Right lobe of liver (tissue), 6 donors: ENCODE measurements around the gene PDSS1. TPM values are rescaled to one million over a fixed set of nuclear protein-coding genes. Genes with fewer than 3 reads are reported as not detected.

Experiments
- ATAC-seq, 4 donors: fragments of 200-7000 bp; cut with Tn5 transposase; one replicate each; pipeline ENCODE4 v1.9.1; 2020; ENCODE audit warnings: mild to moderate bottlenecking in 4 of 4, moderate library complexity in 4 of 4
- DNase-seq, 3 donors: peaks; one replicate each; pipeline ENCODE4 v3.0.0-alpha.2; 2020
- H3K27ac ChIP-seq, 3 donors: fragments of 200-600 bp; one replicate each; pipeline ENCODE4 v1.8.0; 2022
- H3K27me3 ChIP-seq, 2 donors: fragments of 200-600 bp; one replicate each; pipeline ENCODE4 v1.8.0; 2022
- H3K36me3 ChIP-seq, 4 donors: fragments of 200-600 bp; sonication (generic) in 1 of 4; one replicate each; pipeline versions ENCODE4 v1.5.1 to v1.8.0; 2017 to 2022; ENCODE audit warnings: control low read depth in 1 of 4
- H3K4me1 ChIP-seq, 4 donors: fragments of 200-600 bp; sonication (generic) in 1 of 4; one replicate each; pipeline versions ENCODE4 v1.5.1 to v1.8.0; 2017 to 2022; ENCODE audit warnings: control low read depth in 1 of 4
- H3K4me3 ChIP-seq, 3 donors: fragments of 200-600 bp; one replicate each; pipeline ENCODE4 v1.8.0; 2022
- H3K9me3 ChIP-seq, 4 donors: fragments of 200-600 bp; sonication (generic) in 1 of 4; one replicate each; pipeline versions ENCODE4 v1.5.1 to v1.8.0; 2017 to 2022; ENCODE audit warnings: control low read depth in 1 of 4
- CTCF ChIP-seq, 4 donors: fragments of 200-600 bp in 3 of 4; fragments of 450-650 bp in 1 of 4; IDR thresholded peaks; one replicate each; pipeline versions ENCODE4 v1.5.1 to v1.8.0; 2016 to 2022; ENCODE audit warnings: antibody characterized with exemption in 4 of 4, mild to moderate bottlenecking in 2 of 4
- POLR2A ChIP-seq: fragments of 450-650 bp; IDR thresholded peaks from one replicate; pipeline ENCODE4 v1.6.1; 2017; ENCODE audit warnings: antibody characterized with exemption, mild to moderate bottlenecking
- WGBS: methylation state at CpG from one replicate; pipeline ENCODE4 v1.1.6; 2018; ENCODE audit warnings: low coverage, low lambda C conversion rate; ENCODE audit not compliant: insufficient coverage; ENCODE audit errors: missing lambda C conversion rate; 5-methylcytosine and 5-hydroxymethylcytosine counted together
- intact Hi-C, 2 donors: fragments of 100-400 bp; cut with DNase I; formaldehyde crosslinking; loops; one replicate each; pipeline versions ENCODE4 v1.11.2 to v1.14.1; 2022
- total RNA-seq, 6 experiments: library from RNA; depleted of rRNA in 2 of 6; stranded (reverse); fragments of >200 nt in 2 of 6; fragmentation: NEBNext Ultra II Directional in 3 of 6; extraction: Animal tissue kit (Norgen Biotek cat#: 25700) in 3 of 6; gene quantifications; one replicate each; pipeline versions ENCODE4 v1.1.0 to v1.2.4, GENCODE V29; 2016 to 2023
- donor health status: DM: no; HTN: yes; CAD: no.
- donor health status: DM: no; HTN: no; CAD: no.
- donor health status: DM: no; HTN: no; CAD: no.
- donor health status: DM: no; HTN: yes; CAD: no.
- donor health status: DM: no; HTN: yes; CAD: no.

Gene PDSS1
- total RNA-seq, 6 experiments from 2014 or later = 2.3 to 15.9 (median 4.1) TPM

DNA sequence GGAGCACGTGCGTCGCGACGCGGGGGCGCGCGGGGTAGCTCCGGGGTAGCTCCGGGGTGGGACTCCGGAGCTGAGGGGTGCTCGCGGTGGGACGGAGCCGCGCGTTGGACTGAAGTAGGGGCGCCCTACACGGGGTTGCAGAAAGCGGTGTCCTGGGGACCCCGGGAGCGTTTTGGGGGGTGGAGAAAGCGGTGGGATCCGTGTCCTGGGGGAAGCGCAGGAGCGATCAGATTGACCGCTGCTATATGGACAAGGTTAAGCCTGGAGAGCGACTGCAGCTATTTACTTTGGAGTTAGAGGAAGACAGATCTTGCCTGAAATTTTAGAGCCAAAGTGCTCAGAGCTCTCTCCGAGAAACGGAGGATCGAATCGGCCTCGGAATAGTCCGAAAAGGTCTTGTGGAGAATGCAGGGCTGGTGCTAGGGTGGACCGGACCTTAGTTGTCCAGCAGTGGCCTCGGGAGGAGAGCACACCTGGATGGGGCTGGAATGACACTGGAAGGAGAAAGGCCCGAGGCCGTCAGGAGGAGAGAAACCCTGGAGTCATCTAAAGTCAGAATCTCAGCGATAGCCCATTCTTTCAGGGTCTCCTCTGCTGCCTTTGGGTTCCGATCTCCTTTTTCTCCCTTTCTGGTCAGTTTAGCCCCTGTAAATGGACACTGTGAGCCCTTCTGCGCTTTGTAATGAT, 564 bp downstream of the PDSS1 start:
- H3K4me3 ChIP-seq = peak overlapping the region; percentile 81 to 97 (median 82)
- H3K27me3 ChIP-seq = peaks cover 0 to 7% of the 10 kb centered on the region in 2 donors
- no peaks in the 10 kb centered on the region for H3K9me3 ChIP-seq
- no peaks in the 10 kb centered on the region for H3K36me3 ChIP-seq
- WGBS = 2% methylated on average over 14 of the region's 42 CpGs
- no peak for TF ChIP-seq CTCF (IDR thresholded peaks at IDR 0.05)
- TF ChIP-seq POLR2A = no peak
- DNase-seq (no peak), ATAC-seq (no peak)
- peaks cover 0 to 22% (median 3%) of the 10 kb centered on the region in 4 donors for H3K4me1 ChIP-seq
- intact Hi-C loops = no loop called here
- peak overlapping the region; percentile 76 to 90 (median 88) for H3K27ac ChIP-seq

DNA sequence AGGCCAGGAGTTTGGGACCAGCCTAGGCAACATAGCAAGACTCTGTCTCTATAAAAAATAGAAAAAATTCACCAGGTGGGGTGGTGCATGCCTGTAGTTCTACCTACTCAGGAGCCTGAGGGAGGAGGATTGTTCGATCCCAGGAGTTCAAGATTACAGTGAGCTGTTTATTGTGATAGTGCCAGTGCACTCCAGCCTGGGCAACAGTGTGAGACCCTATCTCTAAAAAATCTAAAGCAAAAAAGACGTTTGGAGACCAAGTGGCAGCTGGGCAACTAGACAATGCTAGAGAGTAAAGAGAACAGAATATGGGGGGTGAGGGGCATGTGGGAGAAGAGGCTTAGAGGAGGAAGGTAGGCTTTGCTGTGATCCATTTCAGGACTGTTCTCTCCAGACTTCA, 1.4 kb downstream of the PDSS1 start:
- TF ChIP-seq POLR2A = no peak
- no peak for TF ChIP-seq CTCF (IDR thresholded peaks at IDR 0.05)
- peaks cover 0 to 22% (median 3%) of the 10 kb centered on the region in 4 donors for H3K4me1 ChIP-seq
- H3K36me3 ChIP-seq = no peaks in the 10 kb centered on the region
- ATAC-seq = no peak
- H3K27ac ChIP-seq = no peak overlapping the region
- intact Hi-C loops = no loop called here
- peaks cover 0 to 2% of the 10 kb centered on the region in 2 donors for H3K27me3 ChIP-seq
- no peak overlapping the region for H3K4me3 ChIP-seq
- DNase-seq = no peak
- WGBS = 79% methylated on average over 2 of the region's 2 CpGs
- no peaks in the 10 kb centered on the region for H3K9me3 ChIP-seq

GRCh38 chr10:26699631-26700030, 2.1 kb downstream of the PDSS1 start:
- TF ChIP-seq POLR2A (no peak), CTCF (IDR thresholded peaks at IDR 0.05) (no peak)
- ATAC-seq = no peak
- WGBS = 85% methylated on average over 3 of the region's 7 CpGs

GRCh38 chr10:26700884-26701630, 3.6 kb downstream of the PDSS1 start:
- WGBS = 36% methylated on average over 4 of the region's 4 CpGs
- intact Hi-C loops = no loop called here

More at GRCh38 chr10:26699631-26700030, 2.1 kb downstream of the PDSS1 start:
- Histone ChIP-seq H3K9me3 (no peaks in the 10 kb centered on the region), H3K4me1 (peaks cover 0 to 22% (median 3%) of the 10 kb centered on the region in 4 donors), H3K36me3 (no peaks in the 10 kb centered on the region), H3K27me3 (no peaks in the 10 kb centered on the region), H3K27ac (no peak overlapping the region), H3K4me3 (no peak overlapping the region)
- intact Hi-C loops = no loop called here
- no peak for DNase-seq

More at GRCh38 chr10:26700884-26701630, 3.6 kb downstream of the PDSS1 start:
- H3K27ac ChIP-seq = no peak overlapping the region
- ATAC-seq = no peak
- no peaks in the 10 kb centered on the region for H3K27me3 ChIP-seq
- peaks cover 0 to 3% (median 0%) of the 10 kb centered on the region in 4 donors for H3K36me3 ChIP-seq
- no peaks in the 10 kb centered on the region for H3K9me3 ChIP-seq
- no peak for DNase-seq
- H3K4me1 ChIP-seq = peaks cover 0 to 22% (median 3%) of the 10 kb centered on the region in 4 donors
- H3K4me3 ChIP-seq = no peak overlapping the region
- no peak for TF ChIP-seq POLR2A
- TF ChIP-seq CTCF (IDR thresholded peaks at IDR 0.05) = no peak
